ENCODE measurements around the gene SPATA12. TPM values are rescaled to one million over a fixed set of nuclear protein-coding genes. Genes with fewer than 3 reads are reported as not detected.
"Not testable (repeated sequence)": the region's sequence is repeated elsewhere in the genome, so short reads cannot be mapped to it uniquely, and the experiment has no call there.

The SPATA12 gene
- total and polyA plus RNA-seq, 5 experiments from 2014 or later = not detected

DNA sequence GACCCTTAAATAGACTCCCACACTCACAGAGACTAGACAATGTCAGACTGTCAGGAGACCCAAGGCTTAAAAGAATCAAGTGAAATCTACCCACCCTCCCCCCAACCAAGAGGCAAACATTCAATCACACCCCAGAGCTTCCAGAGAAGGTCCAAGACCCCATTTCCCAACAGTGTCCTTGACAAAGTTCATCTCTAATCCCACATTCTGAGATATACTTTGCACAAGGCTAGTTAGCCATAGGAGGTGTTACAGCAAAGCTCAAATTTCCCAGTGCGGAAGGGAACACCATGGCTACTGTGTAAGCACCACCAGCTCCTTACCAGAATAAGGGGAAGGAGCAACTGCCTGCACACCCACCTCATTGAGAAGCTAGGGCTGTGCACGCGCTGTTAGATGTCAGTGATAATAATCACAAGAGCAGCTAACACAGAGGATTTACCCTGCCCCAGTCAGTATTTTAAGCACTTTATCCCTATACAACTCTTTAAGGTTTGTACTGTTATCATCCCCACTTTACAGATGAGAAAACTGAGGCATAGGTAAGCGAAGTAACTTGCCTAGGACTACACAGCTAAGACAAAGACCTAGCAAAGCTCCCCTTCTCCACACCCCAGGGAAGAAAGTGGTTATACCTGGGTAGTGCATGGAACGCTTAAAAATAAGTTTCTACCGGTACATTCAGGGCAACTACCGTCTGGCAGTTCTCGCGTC, 17.3 kb downstream of the SPATA12 start:
- H3K4me1 Mint-ChIP-seq = peaks cover 0 to 9% (median 9%) of the 10 kb centered on the region in 4 donors
- no peak overlapping the region for H3K27ac Mint-ChIP-seq
- H3K27me3 Mint-ChIP-seq = peaks cover 36 to 68% (median 57%) of the 10 kb centered on the region in 5 donors
- DNase-seq = no peak
- H3K9me3 Mint-ChIP-seq = no peaks in the 10 kb centered on the region
- ATAC-seq = peak in 1 of 2 donors; percentile 4
- H3K4me3 Mint-ChIP-seq = peak overlapping the region; percentile 62 to 82 (median 76)
- POLR2A ChIA-PET = no interaction called here
- H3K36me3 Mint-ChIP-seq = no peaks in the 10 kb centered on the region

GRCh38 chr3:57078344-57078634, 17.8 kb downstream of the SPATA12 start:
- H3K4me1 Mint-ChIP-seq = peaks cover 0 to 9% (median 9%) of the 10 kb centered on the region in 4 donors
- POLR2A ChIA-PET = interaction anchor here (0.5 kb wide), 1 partner anchor 431 kb away, joined by 3 read pairs; no protein-coding TSS in a partner anchor
- peaks cover 34 to 63% (median 54%) of the 10 kb centered on the region in 5 donors for H3K27me3 Mint-ChIP-seq
- peak; percentile 73 to 74 for ATAC-seq
- peak overlapping the region; percentile 62 to 82 (median 76) for H3K4me3 Mint-ChIP-seq
- no peaks in the 10 kb centered on the region for H3K36me3 Mint-ChIP-seq
- no peaks in the 10 kb centered on the region for H3K9me3 Mint-ChIP-seq
- DNase-seq = peak in 7 of 10 donors; percentile 11 to 37 (median 22)
- peak overlapping the region in 1 of 10 donors; percentile 5 for H3K27ac Mint-ChIP-seq

GRCh38 chr3:57078635-57079473, 18.4 kb downstream of the SPATA12 start:
- Mint-ChIP-seq H3K27me3 (peaks cover 34 to 58% (median 51%) of the 10 kb centered on the region in 5 donors), H3K27ac (no peak overlapping the region), H3K4me3 (peak overlapping the region; percentile 62 to 82 (median 76)), H3K36me3 (no peaks in the 10 kb centered on the region), H3K4me1 (peaks cover 0 to 9% (median 9%) of the 10 kb centered on the region in 4 donors), H3K9me3 (no peaks in the 10 kb centered on the region)
- ATAC-seq = peak; percentile 45 to 60
- POLR2A ChIA-PET = interaction anchor here (0.5 kb wide), 1 partner anchor 431 kb away, joined by 3 read pairs; no protein-coding TSS in a partner anchor
- DNase-seq = peak in 3 of 10 donors; percentile 2 to 9 (median 7)

DNA sequence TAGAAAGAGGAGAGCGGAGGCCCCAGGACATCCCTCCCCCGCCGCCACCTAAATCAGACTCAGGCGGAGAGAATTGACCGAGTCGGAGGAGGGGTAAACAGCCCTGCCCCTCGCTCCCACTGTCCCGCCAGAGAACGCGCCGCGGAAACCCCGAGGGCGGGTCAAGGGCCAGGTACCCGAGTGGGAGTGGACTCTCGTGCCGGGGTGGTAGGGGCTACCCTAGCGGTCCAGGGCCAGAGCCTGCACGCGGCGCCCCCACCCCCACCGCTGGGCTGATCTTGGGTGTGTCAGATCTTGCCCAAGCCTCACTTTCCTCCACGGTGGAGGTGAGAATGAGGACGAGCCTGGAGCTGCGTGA, 19.0 kb downstream of the SPATA12 start:
- no peak overlapping the region for H3K27ac Mint-ChIP-seq
- no peaks in the 10 kb centered on the region for H3K9me3 Mint-ChIP-seq
- H3K4me3 Mint-ChIP-seq = peak overlapping the region; percentile 14 to 80 (median 73)
- no peak for ATAC-seq
- POLR2A ChIA-PET = no interaction called here
- peaks cover 31 to 52% (median 46%) of the 10 kb centered on the region in 5 donors for H3K27me3 Mint-ChIP-seq
- H3K36me3 Mint-ChIP-seq = no peaks in the 10 kb centered on the region
- no peak for DNase-seq
- H3K4me1 Mint-ChIP-seq = peaks cover 0 to 9% (median 9%) of the 10 kb centered on the region in 4 donors

GRCh38 chr3:57080171-57080570, 19.7 kb downstream of the SPATA12 start:
- DNase-seq (no peak), ATAC-seq (no peak)
- H3K36me3 Mint-ChIP-seq = no peaks in the 10 kb centered on the region
- H3K4me1 Mint-ChIP-seq = peaks cover 0 to 9% (median 9%) of the 10 kb centered on the region in 4 donors
- POLR2A ChIA-PET = no interaction called here
- no peaks in the 10 kb centered on the region for H3K9me3 Mint-ChIP-seq
- H3K27ac Mint-ChIP-seq = no peak overlapping the region
- peak overlapping the region; percentile 60 to 84 (median 74) for H3K4me3 Mint-ChIP-seq
- peaks cover 26 to 44% (median 38%) of the 10 kb centered on the region in 5 donors for H3K27me3 Mint-ChIP-seq

GRCh38 chr3:57081173-57081572, 20.7 kb downstream of the SPATA12 start:
- H3K27ac Mint-ChIP-seq = no peak overlapping the region
- H3K27me3 Mint-ChIP-seq = peaks cover 24 to 34% (median 31%) of the 10 kb centered on the region in 5 donors
- POLR2A ChIA-PET = no interaction called here
- peaks cover 0 to 9% (median 9%) of the 10 kb centered on the region in 4 donors for H3K4me1 Mint-ChIP-seq
- no peaks in the 10 kb centered on the region for H3K36me3 Mint-ChIP-seq
- no peak overlapping the region for H3K4me3 Mint-ChIP-seq
- H3K9me3 Mint-ChIP-seq = no peaks in the 10 kb centered on the region
- no peak for DNase-seq
- no peak for ATAC-seq

DNA sequence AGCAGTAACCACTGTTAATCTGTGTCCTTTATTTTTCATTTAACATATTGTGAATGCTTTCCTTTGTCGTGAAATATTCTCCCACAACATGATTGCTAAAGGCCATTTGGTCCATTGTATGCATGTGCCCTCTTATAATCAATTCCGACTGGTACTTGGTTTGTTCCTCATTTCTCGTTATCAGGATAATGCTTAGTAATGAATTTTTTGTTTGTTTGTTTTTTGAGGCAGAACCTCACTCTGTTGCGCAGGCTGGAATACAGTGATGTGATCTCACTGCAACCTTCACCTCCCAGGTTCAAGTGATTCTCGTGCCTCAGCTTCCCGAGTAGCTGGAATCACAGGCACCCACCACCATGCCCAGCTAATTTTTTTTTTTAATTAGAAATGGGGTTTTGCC, 22.0 kb downstream of the SPATA12 start:
- POLR2A ChIA-PET = no interaction called here
- no peaks in the 10 kb centered on the region for H3K36me3 Mint-ChIP-seq
- no peak for DNase-seq

DNA sequence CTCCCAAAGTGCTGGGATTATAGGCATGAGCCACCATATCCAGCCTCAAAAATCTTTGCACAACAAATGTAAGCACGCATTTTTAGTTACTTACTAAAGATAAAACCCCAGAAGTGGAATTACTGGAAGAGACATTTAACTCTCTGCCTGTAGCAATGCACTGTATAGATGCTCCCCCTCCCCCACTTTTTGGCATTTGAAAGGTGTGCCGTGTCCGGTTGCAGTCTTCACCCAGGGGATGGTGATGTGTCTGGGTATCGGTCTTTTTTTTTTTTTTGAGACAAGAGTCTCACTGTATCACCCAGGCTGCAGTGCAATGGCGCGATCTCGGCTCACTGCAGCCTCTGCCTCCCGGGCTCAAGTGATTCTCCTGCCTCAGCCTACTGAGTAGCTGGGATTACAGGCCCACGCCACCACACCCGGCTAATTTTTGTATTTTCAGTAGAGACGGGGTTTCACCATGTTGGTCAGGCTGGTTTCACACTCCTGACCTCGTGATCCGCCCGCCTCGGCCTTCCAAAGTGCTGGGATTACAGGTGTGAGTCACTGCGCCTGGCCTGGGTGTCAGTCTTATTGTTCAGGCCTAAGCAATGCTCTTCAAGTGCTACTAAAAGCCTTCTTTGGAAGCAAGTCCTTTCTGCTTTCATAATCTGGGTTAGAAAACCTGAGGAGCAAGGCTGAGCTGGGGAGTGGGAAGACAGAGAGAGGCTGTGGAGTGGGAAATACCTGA, 23.0 kb downstream of the SPATA12 start:
- H3K9me3 Mint-ChIP-seq, DNase-seq, H3K27ac Mint-ChIP-seq, H3K36me3 Mint-ChIP-seq, H3K4me1 Mint-ChIP-seq, ATAC-seq, H3K4me3 Mint-ChIP-seq: not testable (repeated sequence)
- POLR2A ChIA-PET = interaction anchor here (0.7 kb wide), 1 partner anchor 1121 kb away, joined by 3 read pairs; no protein-coding TSS in a partner anchor
- H3K27me3 Mint-ChIP-seq = peaks cover 6 to 12% (median 11%) of the 10 kb centered on the region in 5 donors

More for the DNA sequence above, 22.0 kb downstream of the SPATA12 start:
- peaks cover 13 to 21% (median 18%) of the 10 kb centered on the region in 5 donors for H3K27me3 Mint-ChIP-seq
- H3K4me3 Mint-ChIP-seq = no peak overlapping the region
- no peaks in the 10 kb centered on the region for H3K9me3 Mint-ChIP-seq
- ATAC-seq = no peak
- H3K27ac Mint-ChIP-seq = no peak overlapping the region
- peaks cover 0 to 9% (median 8%) of the 10 kb centered on the region in 4 donors for H3K4me1 Mint-ChIP-seq

GRCh38 chr3:57085211-57085610, 24.7 kb downstream of the SPATA12 start:
- no peak for ATAC-seq

GRCh38 chr3:57086201-57086600, 25.7 kb downstream of the SPATA12 start:
- POLR2A ChIA-PET = no interaction called here
- H3K27me3 Mint-ChIP-seq = peaks cover 0 to 7% (median 3%) of the 10 kb centered on the region in 5 donors

More at GRCh38 chr3:57085211-57085610, 24.7 kb downstream of the SPATA12 start:
- no peak for DNase-seq
- Mint-ChIP-seq H3K27me3 (peaks cover 6 to 15% (median 9%) of the 10 kb centered on the region in 5 donors), H3K27ac (no peak overlapping the region), H3K36me3 (no peaks in the 10 kb centered on the region), H3K4me3 (no peak overlapping the region), H3K4me1 (peaks cover 0 to 1% (median 0%) of the 10 kb centered on the region in 4 donors), H3K9me3 (no peaks in the 10 kb centered on the region)
- POLR2A ChIA-PET = no interaction called here

GRCh38 chr3:57087361-57088092, 27.1 kb downstream of the SPATA12 start:
- Mint-ChIP-seq H3K4me1 (no peaks in the 10 kb centered on the region), H3K27ac (no peak overlapping the region), H3K27me3 (peaks cover 0 to 7% (median 3%) of the 10 kb centered on the region in 5 donors), H3K9me3 (no peaks in the 10 kb centered on the region), H3K4me3 (no peak overlapping the region), H3K36me3 (no peaks in the 10 kb centered on the region)
- POLR2A ChIA-PET = no interaction called here
- ATAC-seq = no peak
- DNase-seq = no peak

More at GRCh38 chr3:57086201-57086600, 25.7 kb downstream of the SPATA12 start:
- H3K9me3 Mint-ChIP-seq = no peaks in the 10 kb centered on the region
- no peak overlapping the region for H3K4me3 Mint-ChIP-seq
- DNase-seq (no peak), ATAC-seq (no peak)
- peak overlapping the region in 1 of 10 donors; percentile 60 for H3K27ac Mint-ChIP-seq
- no peaks in the 10 kb centered on the region for H3K4me1 Mint-ChIP-seq
- no peaks in the 10 kb centered on the region for H3K36me3 Mint-ChIP-seq

- POLR2A ChIA-PET = no interaction called here
Observed at GRCh38 chr3:57088503-57088902, 28.0 kb downstream of the SPATA12 start.

More at GRCh38 chr3:57088503-57088902, 28.0 kb downstream of the SPATA12 start:
- peaks cover 0 to 7% (median 3%) of the 10 kb centered on the region in 5 donors for H3K27me3 Mint-ChIP-seq
- H3K27ac Mint-ChIP-seq = no peak overlapping the region
- H3K9me3 Mint-ChIP-seq = no peaks in the 10 kb centered on the region
- H3K4me1 Mint-ChIP-seq = no peaks in the 10 kb centered on the region
- ATAC-seq (no peak), DNase-seq (no peak)
- no peaks in the 10 kb centered on the region for H3K36me3 Mint-ChIP-seq
- no peak overlapping the region for H3K4me3 Mint-ChIP-seq
